Measurements from ENCODE around the gene FAM13A.

- no peak for TF ChIP-seq CTCF (IDR thresholded peaks at IDR 0.05)
- TF ChIP-seq EZH2 (IDR thresholded peaks at IDR 0.05; ENCODE audit: borderline replicate concordance, insufficient read depth, low read depth, low read length, poor library complexity, severe bottlenecking), result no peak
Observed at GRCh38 chr4:88880501-88881226, 176.3 kb downstream of the FAM13A start.
